ENCODE data around the gene NDUFAF2.

The NDUFAF2 gene

GRCh38 chr5:61081741-61082140, 136.7 kb downstream of the NDUFAF2 start:
- Histone ChIP-seq H3K4me1 (ENCODE audit: low read length) (no peaks in the 10 kb centered on the region), H3K4me2 (ENCODE audit: low read length) (no peak overlapping the region), H3K27me3 (ENCODE audit: low read depth, low read length) (no peaks in the 10 kb centered on the region), H3K36me3 (replicated peaks; ENCODE audit: low read depth, low read length) (no peaks in the 10 kb centered on the region), H3K9ac (ENCODE audit: low read length) (no peak overlapping the region), H4K20me1 (ENCODE audit: insufficient read depth, low read length) (no peaks in the 10 kb centered on the region), H2AFZ (ENCODE audit: low read depth, low read length) (no peak overlapping the region), H3K79me2 (ENCODE audit: low read length) (no peaks in the 10 kb centered on the region), H3K4me3 (ENCODE audit: low read length) (no peak overlapping the region), H3K9me3 (ENCODE audit: insufficient read depth, low read length) (no peaks in the 10 kb centered on the region), H3K27ac (ENCODE audit: low read length) (no peak overlapping the region)
- TF ChIP-seq CTCF (IDR thresholded peaks at IDR 0.05; ENCODE audit: low read depth, low read length) (no peak), EZH2phosphoT487 (IDR thresholded peaks at IDR 0.05; ENCODE audit: low read depth) (no peak)

- Histone ChIP-seq H2AFZ (ENCODE audit: low read depth, low read length) (no peak overlapping the region), H3K27ac (ENCODE audit: low read length) (no peak overlapping the region), H3K4me2 (ENCODE audit: low read length) (no peak overlapping the region), H4K20me1 (ENCODE audit: insufficient read depth, low read length) (no peaks in the 10 kb centered on the region), H3K9ac (ENCODE audit: low read length) (no peak overlapping the region), H3K36me3 (replicated peaks; ENCODE audit: low read depth, low read length) (no peaks in the 10 kb centered on the region), H3K27me3 (ENCODE audit: low read depth, low read length) (no peaks in the 10 kb centered on the region), H3K79me2 (ENCODE audit: low read length) (no peaks in the 10 kb centered on the region), H3K9me3 (ENCODE audit: insufficient read depth, low read length) (no peaks in the 10 kb centered on the region), H3K4me1 (ENCODE audit: low read length) (no peaks in the 10 kb centered on the region), H3K4me3 (ENCODE audit: low read length) (no peak overlapping the region)
- TF ChIP-seq EZH2phosphoT487 (IDR thresholded peaks at IDR 0.05; ENCODE audit: low read depth) (no peak), CTCF (IDR thresholded peaks at IDR 0.05; ENCODE audit: low read depth, low read length) (no peak)
Observed at GRCh38 chr5:61082516-61083280, 137.7 kb downstream of the NDUFAF2 start.

DNA sequence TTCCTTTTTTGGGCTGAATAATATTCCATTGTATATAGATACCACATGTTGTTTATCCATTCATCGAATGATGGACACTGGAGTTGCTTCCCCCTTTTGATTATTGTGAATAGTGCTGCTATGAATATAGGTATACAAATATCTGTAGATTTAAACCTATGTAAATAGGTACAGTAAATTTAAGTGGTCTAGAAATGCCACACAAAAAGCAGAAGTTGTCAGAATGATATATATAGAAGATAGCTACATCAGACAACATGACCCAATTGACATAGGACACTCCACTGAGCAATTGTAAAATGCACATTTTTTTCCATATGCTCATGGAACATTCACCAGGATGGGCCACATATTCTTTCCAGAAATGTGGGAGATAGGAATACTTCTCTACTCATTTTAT, 139.7 kb downstream of the NDUFAF2 start:
- Histone ChIP-seq H3K4me2 (ENCODE audit: low read length) (no peak overlapping the region), H4K20me1 (ENCODE audit: insufficient read depth, low read length) (no peaks in the 10 kb centered on the region), H3K9ac (ENCODE audit: low read length) (no peak overlapping the region), H3K36me3 (replicated peaks; ENCODE audit: low read depth, low read length) (no peaks in the 10 kb centered on the region), H3K27ac (ENCODE audit: low read length) (no peak overlapping the region), H3K27me3 (ENCODE audit: low read depth, low read length) (no peaks in the 10 kb centered on the region), H3K9me3 (ENCODE audit: insufficient read depth, low read length) (no peaks in the 10 kb centered on the region), H3K4me1 (ENCODE audit: low read length) (no peaks in the 10 kb centered on the region), H2AFZ (ENCODE audit: low read depth, low read length) (no peak overlapping the region), H3K4me3 (ENCODE audit: low read length) (no peak overlapping the region), H3K79me2 (ENCODE audit: low read length) (no peaks in the 10 kb centered on the region)
- TF ChIP-seq EZH2phosphoT487 (IDR thresholded peaks at IDR 0.05; ENCODE audit: low read depth) = no peak
- no peak for TF ChIP-seq CTCF (IDR thresholded peaks at IDR 0.05; ENCODE audit: low read depth, low read length)

DNA sequence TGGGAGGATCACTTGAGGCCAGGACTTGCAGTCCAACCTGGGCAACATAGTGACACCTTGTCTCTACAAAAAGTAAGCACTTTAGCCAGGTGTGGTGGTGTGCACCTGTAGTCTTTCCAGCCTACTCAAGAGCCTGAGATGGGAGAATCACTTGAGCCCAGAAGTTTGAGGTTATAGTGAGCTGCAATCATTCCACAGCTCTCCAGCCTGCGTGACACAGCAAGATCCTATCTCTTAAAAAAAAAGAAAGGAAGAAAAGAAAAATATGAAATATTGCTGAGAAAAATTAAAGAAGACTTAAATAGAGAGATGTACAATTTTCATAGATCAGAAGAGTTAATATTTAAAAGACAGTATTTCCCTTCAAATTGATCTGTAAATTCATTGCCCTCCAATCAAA, 140.9 kb downstream of the NDUFAF2 start:
- Histone ChIP-seq H2AFZ (ENCODE audit: low read depth, low read length) (no peak overlapping the region), H3K27me3 (ENCODE audit: low read depth, low read length) (no peaks in the 10 kb centered on the region), H4K20me1 (ENCODE audit: insufficient read depth, low read length) (no peaks in the 10 kb centered on the region), H3K4me1 (ENCODE audit: low read length) (no peaks in the 10 kb centered on the region), H3K9me3 (ENCODE audit: insufficient read depth, low read length) (no peaks in the 10 kb centered on the region), H3K4me3 (ENCODE audit: low read length) (no peak overlapping the region), H3K79me2 (ENCODE audit: low read length) (no peaks in the 10 kb centered on the region), H3K4me2 (ENCODE audit: low read length) (no peak overlapping the region), H3K9ac (ENCODE audit: low read length) (no peak overlapping the region), H3K27ac (ENCODE audit: low read length) (no peak overlapping the region), H3K36me3 (replicated peaks; ENCODE audit: low read depth, low read length) (no peaks in the 10 kb centered on the region)
- TF ChIP-seq EZH2phosphoT487 (IDR thresholded peaks at IDR 0.05; ENCODE audit: low read depth) (no peak), CTCF (IDR thresholded peaks at IDR 0.05; ENCODE audit: low read depth, low read length) (no peak)
